ENCODE results near the gene FCHO2.

The FCHO2 gene

DNA sequence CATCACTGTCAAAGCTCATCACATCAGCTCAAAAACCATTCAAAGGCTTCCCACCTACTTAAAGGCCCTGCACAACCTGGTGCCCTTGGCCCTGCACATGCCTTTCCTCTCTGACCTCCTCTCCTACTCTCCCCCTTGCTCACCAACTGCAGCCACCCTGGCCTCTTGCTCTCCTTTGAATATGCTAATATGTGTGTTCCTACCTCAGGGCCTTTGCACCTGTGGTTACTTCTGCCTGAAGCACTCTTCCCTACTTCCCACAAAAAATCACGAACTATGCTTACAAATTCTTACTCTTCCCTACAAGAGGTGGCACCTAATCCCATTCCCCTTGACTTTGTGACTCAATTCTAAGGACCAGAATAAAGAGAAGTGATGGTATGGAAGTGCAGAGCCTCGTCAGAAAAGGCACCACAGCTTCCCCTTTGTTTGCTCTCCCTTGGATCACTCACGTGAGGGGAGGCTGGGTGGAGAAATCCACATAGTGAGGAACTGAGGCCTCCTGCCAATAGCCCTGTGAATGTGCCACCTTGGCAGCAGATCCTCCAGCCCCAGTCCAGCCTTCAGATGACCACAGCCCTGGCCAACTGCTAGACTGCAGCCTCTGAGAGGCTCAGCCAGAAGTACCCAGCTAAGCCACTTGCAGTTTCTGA, 161.4 kb downstream of the FCHO2 start:
- TF ChIP-seq, protein P1, sequence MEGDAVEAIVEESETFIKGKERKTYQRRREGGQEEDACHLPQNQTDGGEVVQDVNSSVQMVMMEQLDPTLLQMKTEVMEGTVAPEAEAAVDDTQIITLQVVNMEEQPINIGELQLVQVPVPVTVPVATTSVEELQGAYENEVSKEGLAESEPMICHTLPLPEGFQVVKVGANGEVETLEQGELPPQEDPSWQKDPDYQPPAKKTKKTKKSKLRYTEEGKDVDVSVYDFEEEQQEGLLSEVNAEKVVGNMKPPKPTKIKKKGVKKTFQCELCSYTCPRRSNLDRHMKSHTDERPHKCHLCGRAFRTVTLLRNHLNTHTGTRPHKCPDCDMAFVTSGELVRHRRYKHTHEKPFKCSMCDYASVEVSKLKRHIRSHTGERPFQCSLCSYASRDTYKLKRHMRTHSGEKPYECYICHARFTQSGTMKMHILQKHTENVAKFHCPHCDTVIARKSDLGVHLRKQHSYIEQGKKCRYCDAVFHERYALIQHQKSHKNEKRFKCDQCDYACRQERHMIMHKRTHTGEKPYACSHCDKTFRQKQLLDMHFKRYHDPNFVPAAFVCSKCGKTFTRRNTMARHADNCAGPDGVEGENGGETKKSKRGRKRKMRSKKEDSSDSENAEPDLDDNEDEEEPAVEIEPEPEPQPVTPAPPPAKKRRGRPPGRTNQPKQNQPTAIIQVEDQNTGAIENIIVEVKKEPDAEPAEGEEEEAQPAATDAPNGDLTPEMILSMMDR (IDR thresholded peaks at IDR 0.05; ENCODE audit: borderline replicate concordance, insufficient read depth, low read depth, low read length): no peak

GRCh38 chr5:73118391-73118973, 162.6 kb downstream of the FCHO2 start:
- no peak overlapping the region for H3K4me3 ChIP-seq (ENCODE audit: low read depth, low read length)
- TF ChIP-seq, protein P1 (IDR thresholded peaks at IDR 0.05; ENCODE audit: borderline replicate concordance, insufficient read depth, low read depth, low read length): no peak

More for the DNA sequence above, 161.4 kb downstream of the FCHO2 start:
- H3K4me3 ChIP-seq (ENCODE audit: low read depth, low read length): no peak overlapping the region

GRCh38 chr5:73119451-73120157, 163.8 kb downstream of the FCHO2 start:
- H3K4me3 ChIP-seq (ENCODE audit: low read depth, low read length): no peak overlapping the region

GRCh38 chr5:73120222-73121118, 164.6 kb downstream of the FCHO2 start, which contains the start of gene TMEM171:
TMEM171 (plus strand) TSS chr5:73120575; CDS start chr5:73123374, 2,799 bp downstream.
- TF ChIP-seq, protein P1 (IDR thresholded peaks at IDR 0.05; ENCODE audit: borderline replicate concordance, insufficient read depth, low read depth, low read length): no peak
- no peak within 1 kb of the TSS for H3K4me3 ChIP-seq (ENCODE audit: low read depth, low read length)

More at GRCh38 chr5:73119451-73120157, 163.8 kb downstream of the FCHO2 start:
- TF ChIP-seq, protein P1 (IDR thresholded peaks at IDR 0.05; ENCODE audit: borderline replicate concordance, insufficient read depth, low read depth, low read length): no peak

- no peak overlapping the region for H3K4me3 ChIP-seq (ENCODE audit: low read depth, low read length)
- TF ChIP-seq, protein P1 (IDR thresholded peaks at IDR 0.05; ENCODE audit: borderline replicate concordance, insufficient read depth, low read depth, low read length): no peak
Observed at GRCh38 chr5:73121119-73121463, 165.2 kb downstream of the FCHO2 start.

DNA sequence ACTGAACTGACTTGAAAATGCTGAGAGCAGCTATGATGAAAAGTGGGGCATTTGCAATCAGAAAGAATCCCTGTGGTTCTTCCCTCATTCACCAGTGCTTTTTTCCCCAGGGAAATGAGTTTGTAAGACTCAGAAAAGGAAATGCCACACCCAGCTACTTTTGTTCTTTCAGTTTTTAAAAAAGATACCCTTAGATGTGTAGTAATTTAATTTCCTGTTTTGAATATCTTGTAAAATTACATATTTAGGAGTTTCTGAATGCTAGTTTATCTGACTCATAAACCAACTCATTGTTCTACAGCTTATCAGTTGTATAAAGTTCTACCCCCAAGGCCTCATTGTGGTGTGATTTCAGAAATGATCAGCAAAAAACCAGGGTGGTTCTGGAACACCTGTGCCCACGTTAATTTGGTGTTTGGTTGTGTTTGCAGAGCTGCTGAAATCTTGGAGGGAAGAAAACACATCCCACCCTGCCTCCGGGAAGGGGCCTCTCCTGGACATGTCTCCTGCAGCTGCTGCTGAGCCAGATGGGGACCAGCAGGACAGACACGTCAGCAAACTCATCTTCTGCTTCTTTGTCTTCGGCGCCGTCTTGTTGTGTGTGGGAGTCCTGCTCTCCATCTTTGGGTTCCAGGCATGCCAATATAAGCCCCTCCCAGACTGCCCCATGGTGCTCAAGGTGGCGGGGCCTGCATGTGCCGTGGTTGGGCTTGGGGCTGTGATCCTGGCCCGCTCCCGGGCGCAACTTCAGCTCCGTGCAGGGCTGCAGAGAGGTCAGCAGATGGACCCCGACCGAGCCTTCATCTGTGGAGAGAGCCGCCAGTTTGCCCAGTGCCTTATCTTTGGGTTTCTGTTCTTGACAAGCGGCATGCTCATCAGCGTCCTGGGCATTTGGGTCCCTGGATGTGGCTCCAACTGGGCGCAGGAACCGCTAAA, 167.3 kb downstream of the FCHO2 start:
- H3K4me3 ChIP-seq (ENCODE audit: low read depth, low read length): no peak overlapping the region
- TF ChIP-seq, protein P1 (IDR thresholded peaks at IDR 0.05; ENCODE audit: borderline replicate concordance, insufficient read depth, low read depth, low read length): no peak
